GM21381 (cell line): Measurements from ENCODE around the gene LAPTM4A.

Experiments
- ATAC-seq: cut with Tn5 transposase; IDR thresholded peaks from one replicate; pipeline ENCODE4 v1.9.1; 2021; ENCODE audit warnings: mild to moderate bottlenecking, moderate library complexity; ENCODE audit not compliant: unreplicated experiment

Gene LAPTM4A

GRCh38 chr2:19989667-19990415, 61.6 kb downstream of the LAPTM4A start, which contains the start of gene WDR35:
Gene WDR35, minus strand, starts transcription at chr2:19990105. Its CDS starts 90 bp downstream, at chr2:19990015.
- peak; percentile 92 for ATAC-seq

GRCh38 chr2:19989342-19989666, 62.1 kb downstream of the LAPTM4A start:
- ATAC-seq, result no peak

GRCh38 chr2:19988600-19988999, 62.8 kb downstream of the LAPTM4A start:
- ATAC-seq, result no peak

GRCh38 chr2:19987936-19988335, 63.5 kb downstream of the LAPTM4A start:
- ATAC-seq, result peak; percentile 77
